Psoas muscle (tissue), 8 donors: ENCODE results near the gene DSTN. TPM values are rescaled to one million over a fixed set of nuclear protein-coding genes. Genes with fewer than 3 reads are reported as not detected.
"Not testable (repeated sequence)": the region's sequence is repeated elsewhere in the genome, so short reads cannot be mapped to it uniquely, and the experiment has no call there.

Experiments used
- ATAC-seq, 4 donors: fragments of 200-7000 bp; cut with Tn5 transposase; one replicate each; pipeline ENCODE4 v1.9.1; 2020; ENCODE audit warnings: moderate library complexity in 3 of 4, mild to moderate bottlenecking in 2 of 4
- DNase-seq, 2 donors: peaks; one replicate each; pipeline ENCODE4 v3.0.0-alpha.2; 2020
- H3K27ac ChIP-seq: fragments of 200-600 bp; one replicate; pipeline ENCODE4 v1.8.0; 2022
- H3K27me3 ChIP-seq, 3 donors: fragments of 200-600 bp in 1 of 3; one replicate each; pipeline versions ENCODE4 v1.6.1 to v1.8.0; 2013 to 2022; ENCODE audit warnings: low read length in 2 of 3, mild to moderate bottlenecking in 2 of 3, moderate library complexity in 1 of 3; ENCODE audit not compliant: insufficient read depth in 3 of 3
- H3K36me3 ChIP-seq, 2 donors: fragments of 200-600 bp in 1 of 2; one replicate each; pipeline versions ENCODE4 v1.6.1 to v1.8.0; 2013 to 2022; ENCODE audit warnings: low read depth in 1 of 2, mild to moderate bottlenecking in 1 of 2, moderate library complexity in 1 of 2; ENCODE audit not compliant: insufficient read depth in 1 of 2
- H3K4me1 ChIP-seq: fragments of 200-600 bp; one replicate; pipeline ENCODE4 v1.8.0; 2022
- H3K4me3 ChIP-seq: fragments of 200-600 bp; one replicate; pipeline ENCODE4 v1.8.0; 2022; ENCODE audit warnings: mild to moderate bottlenecking
- H3K9me3 ChIP-seq: fragments of 200-600 bp; one replicate; pipeline ENCODE4 v1.8.0; 2022
- WGBS, 3 donors: extraction: QIAGEN DNeasy Blood & Tissue Kit; methylation state at CpG; one replicate each; pipeline versions ENCODE4 v1.1.6 to v1.1.7; 2013; 5-methylcytosine and 5-hydroxymethylcytosine counted together
- intact Hi-C, 2 donors: fragments of 100-400 bp; cut with DNase I; formaldehyde crosslinking; loops; one replicate each; pipeline versions ENCODE4 v1.11.0 to v1.14.2; 2022
- polyA plus RNA-seq, 3 donors: library from polyadenylated mRNA; stranded (reverse); fragments of 200-250 nt; gene quantifications; one replicate each; pipeline ENCODE4 v1.2.3, GENCODE V29; 2013
- total RNA-seq, 4 donors: library from RNA; stranded (reverse); fragmentation: NEBNext Ultra II Directional in 2 of 4; extraction: Animal tissue kit (Norgen Biotek cat#: 25700) in 2 of 4; gene quantifications; one replicate each; pipeline versions ENCODE4 v1.2.1 to v1.2.4, GENCODE V29; 2021 to 2023
- TF ChIP-seq, protein P1 (sequence below): fragments of 200-600 bp; IDR thresholded peaks from one replicate; pipeline ENCODE4 v1.8.0; 2022; ENCODE audit warnings: antibody characterized with exemption
- donor health status: healthy with polysubstance abuse.
- donor health status: DM: no; HTN: no; CAD: no; lungs with moderate emphysema.
- donor health status: Bipolar disorder and iron deficiency.
- donor health status: healthy.
- donor health status: DM: yes; HTN: yes; CAD: no.
- donor health status: DM: no; HTN: no; CAD: no.
- donor health status: DM: no; HTN: no; CAD: no.
- donor health status: DM: yes; HTN: yes; CAD: no.

DSTN gene
- total and polyA plus RNA-seq, 7 donors: 45.6 to 202 (median 82.3) TPM

DNA sequence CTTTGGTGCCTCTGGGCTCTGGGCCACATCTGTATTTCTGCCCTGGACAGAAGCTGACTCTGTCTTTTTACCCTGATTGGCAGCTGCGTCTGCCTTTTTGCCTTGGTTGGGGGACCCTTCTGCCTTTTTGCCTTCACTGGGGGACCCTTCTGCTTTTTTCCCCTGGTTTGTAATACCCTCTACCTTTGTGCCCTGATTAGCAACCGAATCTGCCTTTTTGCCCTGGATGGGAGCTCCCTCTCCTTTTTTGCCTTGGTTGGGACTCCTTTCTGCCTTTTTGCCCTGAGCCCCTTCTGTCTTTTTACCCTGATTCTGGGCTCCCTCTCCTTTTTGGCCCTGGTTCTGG lies 88.7 kb downstream of the DSTN start:
- ATAC-seq (no peak), DNase-seq (no peak)
- H3K27ac ChIP-seq: no peak overlapping the region
- no peaks in the 10 kb centered on the region for H3K27me3 ChIP-seq
- 95 to 100% (median 100%) methylated on average over 2 of the region's 2 CpGs for WGBS, 3 donors
- no peaks in the 10 kb centered on the region for H3K9me3 ChIP-seq
- TF ChIP-seq, protein P1, sequence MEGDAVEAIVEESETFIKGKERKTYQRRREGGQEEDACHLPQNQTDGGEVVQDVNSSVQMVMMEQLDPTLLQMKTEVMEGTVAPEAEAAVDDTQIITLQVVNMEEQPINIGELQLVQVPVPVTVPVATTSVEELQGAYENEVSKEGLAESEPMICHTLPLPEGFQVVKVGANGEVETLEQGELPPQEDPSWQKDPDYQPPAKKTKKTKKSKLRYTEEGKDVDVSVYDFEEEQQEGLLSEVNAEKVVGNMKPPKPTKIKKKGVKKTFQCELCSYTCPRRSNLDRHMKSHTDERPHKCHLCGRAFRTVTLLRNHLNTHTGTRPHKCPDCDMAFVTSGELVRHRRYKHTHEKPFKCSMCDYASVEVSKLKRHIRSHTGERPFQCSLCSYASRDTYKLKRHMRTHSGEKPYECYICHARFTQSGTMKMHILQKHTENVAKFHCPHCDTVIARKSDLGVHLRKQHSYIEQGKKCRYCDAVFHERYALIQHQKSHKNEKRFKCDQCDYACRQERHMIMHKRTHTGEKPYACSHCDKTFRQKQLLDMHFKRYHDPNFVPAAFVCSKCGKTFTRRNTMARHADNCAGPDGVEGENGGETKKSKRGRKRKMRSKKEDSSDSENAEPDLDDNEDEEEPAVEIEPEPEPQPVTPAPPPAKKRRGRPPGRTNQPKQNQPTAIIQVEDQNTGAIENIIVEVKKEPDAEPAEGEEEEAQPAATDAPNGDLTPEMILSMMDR: no peak
- no peak overlapping the region for H3K4me3 ChIP-seq
- intact Hi-C loops: no loop called here
- H3K4me1 ChIP-seq: peaks cover 11% of the 10 kb centered on the region
- H3K36me3 ChIP-seq: peaks cover 0 to 13% of the 10 kb centered on the region in 2 donors

DNA sequence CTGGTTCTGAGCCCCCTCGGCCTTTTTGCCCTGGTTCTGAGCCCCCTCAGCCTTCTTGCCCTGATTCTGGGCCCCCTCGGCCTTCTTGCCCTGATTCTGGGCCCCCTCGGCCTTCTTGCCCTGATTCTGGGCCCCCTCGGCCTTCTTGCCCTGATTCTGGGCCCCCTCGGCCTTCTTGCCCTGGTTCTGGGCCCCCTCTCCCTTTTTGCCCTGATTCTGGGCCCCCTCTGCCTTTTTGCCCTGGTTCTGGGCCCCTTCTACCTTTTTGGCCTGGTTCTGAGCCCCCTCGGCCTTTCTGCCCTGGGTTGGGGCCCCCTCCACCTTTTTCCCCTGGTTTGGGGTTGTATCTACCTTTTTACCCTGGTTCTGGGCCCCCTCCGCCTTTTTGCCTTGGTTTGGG lies 89.5 kb downstream of the DSTN start:
- ATAC-seq, intact Hi-C loops, H3K4me3 ChIP-seq, H3K27me3 ChIP-seq, H3K9me3 ChIP-seq, DNase-seq, H3K27ac ChIP-seq: not testable (repeated sequence)
- WGBS, 3 donors: 93 to 100% (median 96%) methylated on average over 6 to 7 of the region's 7 CpGs
- Histone ChIP-seq H3K4me1 (peaks cover 11% of the 10 kb centered on the region), H3K36me3 (peaks cover 0 to 13% of the 10 kb centered on the region in 2 donors)

Other genes starting within 250 kb of the DSTN start
- gene BFSP1, start 38.7 kb upstream of the DSTN start, total RNA-seq: under 1 TPM in 3 of 4 donors, not detected in 1; 0.30 to 0.57 (median 0.34) TPM
- under 1 TPM; 0.12 to 0.18 (median 0.17) TPM for gene BFSP1, start 38.7 kb upstream of the DSTN start, polyA plus RNA-seq
- gene RRBP1, start 112.2 kb downstream of the DSTN start, total RNA-seq: 10 to 100 TPM; 21.1 to 40.8 (median 22.6) TPM
- 10 to 100 TPM; 14.2 to 30.3 (median 19.1) TPM for gene RRBP1, start 112.2 kb downstream of the DSTN start, polyA plus RNA-seq
- not detected for gene BANF2, start 129.9 kb downstream of the DSTN start, total RNA-seq
- not detected for gene BANF2, start 129.9 kb downstream of the DSTN start, polyA plus RNA-seq